K562 (cell line): ENCODE data around the gene TRIM62. TPM values are rescaled to one million over a fixed set of nuclear protein-coding genes. Genes with fewer than 3 reads are reported as not detected.

ENCODE experiments used
- CBX2 ChIP-seq: fragments of 200-600 bp; sonication (generic); IDR thresholded peaks from one replicate; pipeline ENCODE4 v1.6.1; 2012; ENCODE audit warnings: mild to moderate bottlenecking, low read length, inconsistent platforms; ENCODE audit not compliant: insufficient read depth, poor library complexity, severe bottlenecking
- CHAMP1 ChIP-seq: fragments of 450-650 bp; IDR thresholded peaks from 2 replicates; pipeline ENCODE4 v1.6.1; 2016; ENCODE audit warnings: mild to moderate bottlenecking
- ETV6 ChIP-seq, 3 experiments: fragments of 150-350 bp in 1 of 3; sonication (generic) in 1 of 3; formaldehyde crosslinking in 1 of 3; IDR thresholded peaks; 2 replicates each; pipeline versions ENCODE4 v1.6.1 to v1.8.0; 2014 to 2022; ENCODE audit warnings: borderline replicate concordance in 2 of 3, low read depth in 2 of 3, antibody characterized with exemption in 1 of 3, low read length in 1 of 3, mild to moderate bottlenecking in 1 of 3, missing genetic modification reagents in 1 of 3
- HES1 ChIP-seq: fragments of 450-650 bp; IDR thresholded peaks from 2 replicates; pipeline ENCODE4 v1.6.1; 2016; ENCODE audit warnings: low read depth, mild to moderate bottlenecking, moderate library complexity
- HNRNPLL ChIP-seq: fragments of 200-400 bp; formaldehyde crosslinking; IDR thresholded peaks from 2 replicates; pipeline ENCODE4 v1.6.1; 2017; ENCODE audit warnings: low read length, low read depth, mild to moderate bottlenecking; ENCODE audit not compliant: poor library complexity, severe bottlenecking
- LEF1 ChIP-seq: fragments of 450-650 bp; IDR thresholded peaks from 2 replicates; pipeline ENCODE4 v1.6.1; 2016; ENCODE audit warnings: mild to moderate bottlenecking
- ZFP1 ChIP-seq: fragments of 450-650 bp; formaldehyde crosslinking; IDR thresholded peaks from 2 replicates; pipeline ENCODE4 v1.4.0; 2020; ENCODE audit warnings: mild to moderate bottlenecking, mixed read lengths
- ZNF134 ChIP-seq: fragments of 250-450 bp; sonication (Bioruptor Pico); conservative IDR thresholded peaks from 2 replicates; pipeline ENCODE4 v1.4.0; 2020
- ZNF57 ChIP-seq: fragments of 450-650 bp; formaldehyde crosslinking; IDR thresholded peaks from 2 replicates; pipeline ENCODE4 v1.4.0; 2020; ENCODE audit warnings: mild to moderate bottlenecking, moderate library complexity
- ZNF76 ChIP-seq: fragments of 250-450 bp; sonication (Bioruptor Pico); IDR thresholded peaks from 2 replicates; pipeline ENCODE4 v1.4.0; 2020; ENCODE audit warnings: mild to moderate bottlenecking, moderate library complexity, borderline replicate concordance
- polyA plus RNA-seq, 8 experiments: library from polyadenylated mRNA; depleted of rRNA in 4 of 8; stranded (reverse) in 5 of 8; unstranded in 3 of 8; fragments of >200 nt; fragmentation: Nextera tagmentation in 2 of 8; fragmentation: Illumina TruSeq in 1 of 8; extraction: Ambion mirVana in 2 of 8; extraction: Trizol in 1 of 8; gene quantifications; 2 replicates each; pipeline versions ENCODE4 v1.2.1 to v1.2.3, GENCODE V29; 2011 to 2014; ENCODE audit warnings: inconsistent platforms in 1 of 8, missing spikeins in 1 of 8
- total RNA-seq, 7 experiments: library from RNA; depleted of rRNA in 6 of 7; stranded (reverse); fragments of >200 nt in 6 of 7; fragmentation: Illumina TruSeq in 2 of 7; extraction: Trizol in 2 of 7; gene quantifications; 2 replicates each; pipeline versions ENCODE4 v1.2.1 to v1.2.3, GENCODE V29; 2011 to 2021; ENCODE audit warnings: low replicate concordance in 1 of 7
- TF ChIP-seq, protein P1 (sequence below): fragments of 250-450 bp; sonication (Bioruptor Pico); IDR thresholded peaks from 2 replicates; pipeline ENCODE4 v1.8.0; 2022; ENCODE audit warnings: inconsistent platforms, mild to moderate bottlenecking, moderate library complexity, borderline replicate concordance
- TF ChIP-seq, protein P2 (sequence below): fragments of 150-350 bp; IDR thresholded peaks from 2 replicates; pipeline ENCODE4 v1.6.1; 2014; ENCODE audit warnings: low read depth, mild to moderate bottlenecking, low read length, borderline replicate concordance

The TRIM62 gene
- total and polyA plus RNA-seq, 9 of the 15 experiments (the other 6 are each of a cell fraction or from before 2014, with no cell fraction given) = 0.18 to 2.3 (median 0.52) TPM

GRCh38 chr1:33180911-33181890 lies 642 bp downstream of the TRIM62 start (continued):
- no peak for TF ChIP-seq ETV6 (IDR thresholded peaks at IDR 0.05; ENCODE audit: borderline replicate concordance in 1 of 2, low read depth in 2 of 2, low read length in 1 of 2)
- TF ChIP-seq ETV6 (CRISPR knock-in tag; IDR thresholded peaks at IDR 0.05; ENCODE audit: borderline replicate concordance) = no peak
- TF ChIP-seq HNRNPLL = no peak
- TF ChIP-seq, protein P1, sequence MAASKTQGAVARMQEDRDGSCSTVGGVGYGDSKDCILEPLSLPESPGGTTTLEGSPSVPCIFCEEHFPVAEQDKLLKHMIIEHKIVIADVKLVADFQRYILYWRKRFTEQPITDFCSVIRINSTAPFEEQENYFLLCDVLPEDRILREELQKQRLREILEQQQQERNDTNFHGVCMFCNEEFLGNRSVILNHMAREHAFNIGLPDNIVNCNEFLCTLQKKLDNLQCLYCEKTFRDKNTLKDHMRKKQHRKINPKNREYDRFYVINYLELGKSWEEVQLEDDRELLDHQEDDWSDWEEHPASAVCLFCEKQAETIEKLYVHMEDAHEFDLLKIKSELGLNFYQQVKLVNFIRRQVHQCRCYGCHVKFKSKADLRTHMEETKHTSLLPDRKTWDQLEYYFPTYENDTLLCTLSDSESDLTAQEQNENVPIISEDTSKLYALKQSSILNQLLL (CRISPR knock-in tag) = no peak
- no peak for TF ChIP-seq CBX2
- no peak for TF ChIP-seq HES1
- no peak for TF ChIP-seq ZNF134
- TF ChIP-seq ZNF76 (CRISPR knock-in tag) = no peak
- TF ChIP-seq, protein P2, sequence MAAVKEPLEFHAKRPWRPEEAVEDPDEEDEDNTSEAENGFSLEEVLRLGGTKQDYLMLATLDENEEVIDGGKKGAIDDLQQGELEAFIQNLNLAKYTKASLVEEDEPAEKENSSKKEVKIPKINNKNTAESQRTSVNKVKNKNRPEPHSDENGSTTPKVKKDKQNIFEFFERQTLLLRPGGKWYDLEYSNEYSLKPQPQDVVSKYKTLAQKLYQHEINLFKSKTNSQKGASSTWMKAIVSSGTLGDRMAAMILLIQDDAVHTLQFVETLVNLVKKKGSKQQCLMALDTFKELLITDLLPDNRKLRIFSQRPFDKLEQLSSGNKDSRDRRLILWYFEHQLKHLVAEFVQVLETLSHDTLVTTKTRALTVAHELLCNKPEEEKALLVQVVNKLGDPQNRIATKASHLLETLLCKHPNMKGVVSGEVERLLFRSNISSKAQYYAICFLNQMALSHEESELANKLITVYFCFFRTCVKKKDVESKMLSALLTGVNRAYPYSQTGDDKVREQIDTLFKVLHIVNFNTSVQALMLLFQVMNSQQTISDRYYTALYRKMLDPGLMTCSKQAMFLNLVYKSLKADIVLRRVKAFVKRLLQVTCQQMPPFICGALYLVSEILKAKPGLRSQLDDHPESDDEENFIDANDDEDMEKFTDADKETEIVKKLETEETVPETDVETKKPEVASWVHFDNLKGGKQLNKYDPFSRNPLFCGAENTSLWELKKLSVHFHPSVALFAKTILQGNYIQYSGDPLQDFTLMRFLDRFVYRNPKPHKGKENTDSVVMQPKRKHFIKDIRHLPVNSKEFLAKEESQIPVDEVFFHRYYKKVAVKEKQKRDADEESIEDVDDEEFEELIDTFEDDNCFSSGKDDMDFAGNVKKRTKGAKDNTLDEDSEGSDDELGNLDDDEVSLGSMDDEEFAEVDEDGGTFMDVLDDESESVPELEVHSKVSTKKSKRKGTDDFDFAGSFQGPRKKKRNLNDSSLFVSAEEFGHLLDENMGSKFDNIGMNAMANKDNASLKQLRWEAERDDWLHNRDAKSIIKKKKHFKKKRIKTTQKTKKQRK = no peak
- no peak for TF ChIP-seq LEF1
- TF ChIP-seq ZFP1 (CRISPR knock-in tag) = no peak
- no peak for TF ChIP-seq ZNF57
- no peak for TF ChIP-seq CHAMP1
